Muscle layer of colon (tissue), 2 donors: ENCODE data around the gene PASK.
A peak's percentile ranks its signal among the peaks of the same experiment; 100 is the strongest.
"Not testable (repeated sequence)": the region's sequence is repeated elsewhere in the genome, so short reads cannot be mapped to it uniquely, and the experiment has no call there.

ENCODE experiments used
- H3K27ac ChIP-seq: one replicate; pipeline ENCODE4 v1.7.0; 2013; ENCODE audit warnings: low read depth, mild to moderate bottlenecking, low read length, moderate library complexity
- H3K27me3 ChIP-seq, 2 donors: one replicate each; pipeline ENCODE4 v1.7.0; 2013; ENCODE audit warnings: low read length in 2 of 2, mild to moderate bottlenecking in 2 of 2; ENCODE audit not compliant: insufficient read depth in 2 of 2, control insufficient read depth in 1 of 2
- H3K36me3 ChIP-seq: one replicate; pipeline ENCODE4 v1.7.0; 2013; ENCODE audit warnings: mild to moderate bottlenecking, low read length; ENCODE audit not compliant: insufficient read depth
- H3K4me1 ChIP-seq: one replicate; pipeline ENCODE4 v1.7.0; 2013; ENCODE audit warnings: mild to moderate bottlenecking, low read length; ENCODE audit not compliant: insufficient read depth
- H3K4me3 ChIP-seq, 2 donors: one replicate each; pipeline ENCODE4 v1.7.0; 2013; ENCODE audit warnings: low read length in 2 of 2, low read depth in 1 of 2, mild to moderate bottlenecking in 1 of 2, moderate library complexity in 1 of 2
- H3K9ac ChIP-seq: one replicate; pipeline ENCODE4 v1.7.0; 2013; ENCODE audit warnings: low read length
- H3K9me3 ChIP-seq: one replicate; pipeline ENCODE4 v1.7.0; 2013; ENCODE audit warnings: mild to moderate bottlenecking, low read length
- donor health status: abdominal sarcoma.
- donor health status: Adenocarcinoma of cecum.

Gene PASK

DNA sequence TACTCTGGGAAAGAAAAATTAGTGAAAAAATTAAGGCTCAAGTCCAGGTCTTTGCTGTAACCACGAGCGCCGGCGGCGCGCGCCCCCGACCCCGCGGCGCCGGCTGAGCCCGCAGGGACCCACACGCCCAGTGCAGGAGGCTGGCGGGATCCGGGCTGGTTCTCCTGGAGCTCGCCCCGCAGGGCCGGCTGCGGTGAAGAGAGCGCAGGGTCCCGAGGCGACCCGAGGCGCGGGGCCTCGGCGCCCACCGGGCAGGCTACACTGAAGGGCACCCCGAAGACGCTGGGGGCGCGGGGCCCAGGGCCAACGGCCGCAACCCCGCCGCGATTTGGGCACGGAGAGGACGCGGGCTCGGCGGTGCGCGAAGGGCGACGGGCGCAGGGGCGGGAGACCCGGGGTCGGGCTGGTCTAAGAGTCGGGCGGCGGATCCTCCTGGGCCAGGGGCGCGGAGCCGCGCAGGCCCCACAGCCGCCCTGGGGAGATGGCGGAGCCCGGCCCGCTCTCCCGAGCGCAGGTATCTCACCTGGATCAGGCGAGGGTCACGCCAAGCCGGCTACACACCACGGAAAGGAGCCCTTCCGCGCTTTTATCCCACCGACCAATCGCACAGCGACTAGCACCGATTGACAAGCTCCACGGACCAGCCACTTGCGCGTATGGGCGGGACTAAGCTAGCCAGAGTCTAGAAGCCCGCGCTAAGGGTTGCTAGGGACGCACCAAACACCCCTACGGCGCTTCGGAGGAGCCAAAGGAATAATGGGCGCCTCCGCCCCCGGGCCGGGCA lies at the start of gene PASK:
PASK (minus strand) TSS at position 582 of the 784 bp plus-strand sequence. CDS start 6,440 bp downstream, outside the sequence.
- Histone ChIP-seq H3K36me3 (peaks cover 6% of the 10 kb centered on the region), H3K4me3 (peak within 1 kb of the TSS; percentile 94 to 96), H3K9me3 (no peaks in the 10 kb centered on the region), H3K4me1 (peaks cover 25% of the 10 kb centered on the region), H3K27me3 (no peaks in the 10 kb centered on the region), H3K9ac (no peak within 1 kb of the TSS), H3K27ac (peak within 1 kb of the TSS; percentile 84)

DNA sequence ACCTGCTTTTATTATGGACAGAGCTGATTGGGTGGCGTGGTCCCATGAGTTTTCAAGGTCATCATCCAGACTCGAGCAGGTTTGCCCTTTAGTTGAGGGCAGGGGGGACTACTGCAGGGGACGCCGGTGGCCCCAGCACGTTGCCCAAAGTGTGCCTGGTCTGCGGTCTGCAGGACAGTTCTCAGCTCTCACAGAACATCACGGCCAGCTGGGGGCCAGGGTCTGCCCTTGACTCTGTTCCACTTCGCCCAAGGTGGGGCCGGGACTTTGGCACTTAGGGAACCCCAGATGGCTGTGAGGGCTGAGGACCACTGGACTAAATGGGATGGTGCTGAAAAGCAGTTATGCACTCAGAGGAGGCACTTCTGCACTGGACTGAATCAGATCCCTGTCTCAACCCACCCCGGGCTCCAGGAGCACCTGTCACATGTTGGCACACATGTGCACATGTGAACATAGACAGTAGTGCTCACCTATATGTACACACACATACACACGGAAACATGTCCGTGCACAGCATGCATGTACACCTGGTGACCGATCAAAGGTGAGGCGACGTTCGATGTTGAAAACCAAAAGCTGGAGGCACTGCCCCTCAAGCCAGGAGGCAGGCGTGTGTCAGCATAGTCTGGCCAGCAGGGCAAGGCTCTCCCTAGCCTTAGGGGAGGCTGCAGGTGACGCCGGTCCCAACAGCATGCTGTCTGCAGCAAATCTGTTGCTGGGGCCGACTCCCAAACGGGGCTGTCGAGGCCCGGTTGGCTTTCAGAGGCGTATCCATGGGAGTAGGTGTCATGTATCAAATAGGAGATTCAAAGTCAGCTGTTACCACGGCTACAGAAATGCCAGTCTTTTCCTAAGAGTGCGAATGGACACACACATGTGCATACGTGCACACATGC lies 49.4 kb upstream of the PASK start:
- Histone ChIP-seq H3K27me3 (no peaks in the 10 kb centered on the region), H3K36me3 (no peaks in the 10 kb centered on the region), H3K4me1 (no peaks in the 10 kb centered on the region), H3K9me3 (no peaks in the 10 kb centered on the region), H3K4me3 (no peak overlapping the region), H3K9ac (no peak overlapping the region), H3K27ac (no peak overlapping the region)

DNA sequence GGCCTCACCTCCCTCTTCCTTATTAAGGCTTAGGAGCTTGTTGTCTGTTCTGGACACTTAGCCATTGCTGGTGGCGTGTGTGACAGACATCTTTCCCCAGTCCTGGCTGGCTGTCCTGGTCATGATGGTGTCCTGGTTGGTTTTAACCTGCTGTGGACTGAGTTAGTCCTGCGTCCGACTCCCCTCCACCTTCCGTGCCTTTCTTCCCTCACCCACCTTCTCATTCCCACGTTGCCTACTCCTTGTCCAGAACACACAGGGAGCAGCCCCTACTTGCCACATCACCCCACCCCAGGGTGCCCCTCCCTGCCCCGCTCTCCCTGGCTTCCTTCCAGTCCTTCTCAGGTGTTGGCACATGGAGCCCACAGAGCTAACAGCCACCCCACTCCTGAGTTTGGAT lies 48.7 kb upstream of the PASK start:
- Histone ChIP-seq H3K4me3 (no peak overlapping the region), H3K36me3 (no peaks in the 10 kb centered on the region), H3K27me3 (no peaks in the 10 kb centered on the region), H3K9ac (no peak overlapping the region), H3K9me3 (no peaks in the 10 kb centered on the region), H3K27ac (no peak overlapping the region), H3K4me1 (no peaks in the 10 kb centered on the region)

DNA sequence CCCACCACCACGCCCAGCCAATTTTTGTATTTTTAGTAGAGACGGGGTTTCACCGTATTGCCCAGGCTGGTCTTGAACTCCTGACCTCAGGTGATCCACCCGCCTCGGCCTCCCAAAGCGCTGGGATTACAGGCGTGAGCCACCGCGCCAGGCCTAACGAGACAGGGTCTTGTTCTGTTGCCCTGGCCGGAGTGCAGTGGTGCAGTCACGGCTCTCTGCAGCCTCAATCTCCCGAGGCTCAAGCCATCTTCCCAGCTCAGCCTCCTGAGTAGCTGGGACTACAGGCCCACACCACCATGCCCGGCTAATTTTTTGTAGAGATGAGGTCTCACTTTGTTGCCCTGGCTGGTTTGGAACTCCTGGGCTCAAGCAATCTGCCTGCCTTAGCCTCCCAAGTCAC lies 48.0 kb upstream of the PASK start:
- H3K4me1 ChIP-seq, H3K27ac ChIP-seq, H3K36me3 ChIP-seq, H3K27me3 ChIP-seq, H3K9ac ChIP-seq, H3K9me3 ChIP-seq, H3K4me3 ChIP-seq: not testable (repeated sequence)

DNA sequence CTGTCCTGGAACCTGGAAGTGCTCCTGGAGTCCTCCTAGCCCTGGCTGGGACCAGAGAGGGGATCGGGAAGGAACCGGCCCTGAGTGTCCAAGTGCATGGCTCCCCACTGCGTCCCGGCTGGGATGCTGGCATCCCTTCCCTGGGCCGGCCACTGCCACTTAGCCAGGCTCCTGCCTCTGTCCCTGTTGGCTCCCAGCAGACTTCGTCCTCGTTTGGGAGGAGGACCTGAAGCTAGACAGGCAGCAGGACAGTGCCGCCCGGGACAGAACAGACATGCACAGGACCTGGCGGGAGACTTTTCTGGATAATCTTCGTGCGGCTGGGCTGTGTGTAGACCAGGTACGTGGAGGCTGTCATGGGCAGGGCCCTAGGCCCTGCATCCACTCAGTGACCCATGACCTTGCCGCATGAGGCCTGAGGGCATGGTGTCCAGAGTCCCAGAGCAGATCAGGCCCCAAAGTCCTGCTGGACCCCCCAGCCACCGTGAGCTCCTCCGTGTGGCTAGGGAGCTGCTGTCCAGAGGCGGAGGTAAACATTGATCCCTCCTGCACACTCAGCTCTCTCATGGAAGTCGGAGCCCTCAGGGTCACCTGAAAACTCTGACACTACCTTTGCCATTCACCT lies 46.3 kb upstream of the PASK start:
- Histone ChIP-seq H3K9ac (no peak overlapping the region), H3K4me1 (no peaks in the 10 kb centered on the region), H3K27ac (no peak overlapping the region), H3K27me3 (no peaks in the 10 kb centered on the region), H3K4me3 (no peak overlapping the region), H3K9me3 (no peaks in the 10 kb centered on the region), H3K36me3 (no peaks in the 10 kb centered on the region)

DNA sequence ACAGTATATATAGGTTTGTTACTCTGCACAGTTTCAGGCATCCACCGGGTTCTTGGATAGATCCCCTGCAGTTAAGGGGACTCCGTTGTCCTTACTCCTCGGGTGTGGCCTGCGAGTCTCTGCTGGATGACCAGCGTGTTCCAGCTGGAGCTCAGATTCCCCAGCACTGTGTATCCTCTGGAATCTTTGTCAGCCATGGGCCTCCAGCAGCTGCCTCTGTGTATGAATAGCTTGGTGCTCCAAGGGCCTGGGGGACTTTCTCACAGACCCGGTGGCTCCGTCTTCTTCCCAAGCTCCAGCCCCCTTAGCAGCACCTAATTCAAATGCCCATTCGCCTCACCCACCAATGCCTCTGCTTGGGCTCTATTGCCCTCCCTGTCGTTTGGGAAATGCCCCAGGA lies 45.5 kb upstream of the PASK start:
- H3K27ac ChIP-seq, result no peak overlapping the region
- H3K27me3 ChIP-seq, result no peaks in the 10 kb centered on the region
- no peaks in the 10 kb centered on the region for H3K36me3 ChIP-seq
- no peak overlapping the region for H3K9ac ChIP-seq
- H3K9me3 ChIP-seq, result no peaks in the 10 kb centered on the region
- no peak overlapping the region for H3K4me3 ChIP-seq
- H3K4me1 ChIP-seq, result no peaks in the 10 kb centered on the region

DNA sequence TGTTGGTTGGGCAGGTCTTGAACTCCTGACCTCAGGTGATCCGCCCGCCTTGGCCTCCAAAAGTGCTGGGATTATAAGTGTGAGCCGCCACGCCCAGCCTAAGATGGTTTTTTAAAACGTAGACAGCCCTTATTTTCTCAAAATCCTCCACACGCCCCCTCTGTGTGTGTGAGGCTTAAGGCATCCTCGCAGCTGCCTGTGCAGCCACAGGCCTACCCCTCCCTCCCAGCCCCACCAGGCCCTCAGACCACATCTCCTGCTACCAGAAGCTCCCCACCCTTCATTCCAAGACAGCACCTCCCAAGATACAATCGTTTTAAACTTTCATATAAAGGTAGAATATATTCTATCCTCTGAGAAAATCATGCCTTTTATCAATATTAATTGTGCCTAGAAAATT lies 44.0 kb upstream of the PASK start:
- H3K36me3 ChIP-seq, result no peaks in the 10 kb centered on the region
- H3K9me3 ChIP-seq, result no peaks in the 10 kb centered on the region

DNA sequence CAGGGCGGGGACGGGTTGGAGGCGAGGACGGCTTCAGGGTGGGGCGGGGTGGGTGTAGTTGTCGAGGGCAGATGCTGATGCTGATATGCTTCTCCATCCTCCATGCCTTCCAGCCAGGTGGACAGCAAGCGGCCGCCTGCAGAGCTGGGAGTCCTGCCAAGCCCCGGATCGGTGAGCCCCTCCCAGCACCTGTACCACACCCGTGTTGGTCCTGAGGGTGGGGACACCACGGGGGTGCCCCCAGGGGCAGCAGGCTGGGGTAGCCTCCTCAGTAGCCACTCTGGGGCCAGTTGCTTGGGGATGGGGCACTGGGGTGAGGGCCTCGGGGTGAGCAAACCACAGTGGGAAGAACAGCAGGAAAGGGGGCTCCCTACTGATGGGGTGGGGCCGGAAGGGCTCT lies 41.8 kb upstream of the PASK start:
- no peak overlapping the region for H3K9ac ChIP-seq
- H3K4me1 ChIP-seq, result no peaks in the 10 kb centered on the region
- H3K27ac ChIP-seq, result no peak overlapping the region

More for the DNA sequence above, 44.0 kb upstream of the PASK start:
- no peak overlapping the region for H3K27ac ChIP-seq
- no peak overlapping the region for H3K9ac ChIP-seq
- no peak overlapping the region for H3K4me3 ChIP-seq
- H3K4me1 ChIP-seq, result no peaks in the 10 kb centered on the region
- no peaks in the 10 kb centered on the region for H3K27me3 ChIP-seq

DNA sequence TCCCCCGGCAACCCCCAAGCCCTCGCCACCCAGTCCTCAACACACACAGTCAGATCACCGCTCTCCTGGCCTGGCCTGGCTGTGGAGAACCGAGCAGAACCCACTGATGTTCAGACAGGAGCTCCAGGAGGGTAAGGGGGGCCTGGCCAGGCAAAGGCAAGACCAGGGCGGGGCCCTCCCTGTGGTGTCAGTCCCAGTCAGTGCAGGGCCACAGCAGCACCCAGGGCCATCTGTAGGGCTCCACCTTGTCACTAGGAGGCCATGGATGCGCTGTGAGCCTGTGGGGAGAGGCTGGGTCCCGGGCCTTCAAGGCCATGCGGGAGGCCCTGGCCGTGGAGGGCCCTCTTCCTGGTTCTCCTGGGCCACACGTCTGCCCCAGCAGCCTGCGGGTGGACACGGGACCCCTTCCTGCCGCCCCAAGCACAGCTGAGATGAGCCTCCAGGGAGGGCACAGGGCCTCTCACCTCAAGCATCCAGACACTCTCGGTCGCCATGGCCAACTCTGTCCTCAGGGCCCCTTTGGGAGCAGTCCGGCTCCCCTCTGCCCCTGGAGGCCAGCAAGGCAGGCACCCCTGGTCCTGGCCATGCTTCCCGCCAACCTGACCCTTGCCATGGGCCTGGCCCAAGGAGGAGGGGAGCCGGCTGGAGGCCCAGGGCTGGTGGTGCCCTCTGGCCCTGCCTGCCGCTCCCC lies 41.2 kb upstream of the PASK start:
- H3K27ac ChIP-seq, result no peak overlapping the region
- H3K4me1 ChIP-seq, result no peaks in the 10 kb centered on the region
- no peaks in the 10 kb centered on the region for H3K27me3 ChIP-seq
- no peak overlapping the region for H3K4me3 ChIP-seq
- no peaks in the 10 kb centered on the region for H3K9me3 ChIP-seq
- no peak overlapping the region for H3K9ac ChIP-seq
- H3K36me3 ChIP-seq, result no peaks in the 10 kb centered on the region

More for the DNA sequence above, 41.8 kb upstream of the PASK start:
- Histone ChIP-seq H3K36me3 (no peaks in the 10 kb centered on the region), H3K27me3 (no peaks in the 10 kb centered on the region), H3K4me3 (no peak overlapping the region), H3K9me3 (no peaks in the 10 kb centered on the region)

DNA sequence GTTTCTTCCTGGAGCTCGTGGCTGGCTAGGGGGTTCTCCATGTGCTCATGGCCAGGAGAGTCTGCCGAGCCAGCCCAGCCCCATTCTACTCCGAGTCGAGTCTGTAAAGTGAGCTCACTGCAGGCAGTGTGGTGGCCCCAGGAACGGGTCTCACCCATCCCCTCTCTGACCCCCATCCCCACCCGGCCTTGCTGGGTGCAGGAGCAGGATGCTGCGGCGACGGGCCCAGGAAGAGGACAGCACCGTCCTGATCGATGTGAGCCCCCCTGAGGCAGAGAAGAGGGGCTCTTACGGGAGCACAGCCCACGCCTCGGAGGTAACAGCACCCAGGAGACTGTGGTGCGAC lies 40.6 kb upstream of the PASK start:
- H3K4me3 ChIP-seq, result no peak overlapping the region
- no peaks in the 10 kb centered on the region for H3K36me3 ChIP-seq
- no peak overlapping the region for H3K9ac ChIP-seq
- no peaks in the 10 kb centered on the region for H3K4me1 ChIP-seq
- H3K9me3 ChIP-seq, result no peaks in the 10 kb centered on the region
- H3K27ac ChIP-seq, result no peak overlapping the region
- no peaks in the 10 kb centered on the region for H3K27me3 ChIP-seq
